Measurements from ENCODE around the gene ELL2.
A peak's percentile ranks its signal among the peaks of the same experiment; 100 is the strongest.

The ELL2 gene

GRCh38 chr5:95880081-95880926, 81.3 kb downstream of the ELL2 start:
- DNase-seq (ENCODE audit: low spot score), result no peak

GRCh38 chr5:95879661-95880060, 82.0 kb downstream of the ELL2 start:
- DNase-seq (ENCODE audit: low spot score), result no peak

GRCh38 chr5:95878417-95879323, 83.0 kb downstream of the ELL2 start:
- no peak for DNase-seq (ENCODE audit: low spot score)

GRCh38 chr5:95876782-95877181, 84.9 kb downstream of the ELL2 start:
- DNase-seq (ENCODE audit: low spot score), result no peak

GRCh38 chr5:95874246-95874645, 87.4 kb downstream of the ELL2 start:
- no peak for DNase-seq (ENCODE audit: low spot score)

- DNase-seq (ENCODE audit: low spot score), result no peak
Observed at GRCh38 chr5:95873351-95873750, 88.3 kb downstream of the ELL2 start.

- DNase-seq (ENCODE audit: low spot score), result no peak
Observed at GRCh38 chr5:95872346-95873268, 89.0 kb downstream of the ELL2 start.

- no peak for DNase-seq (ENCODE audit: low spot score)
Observed at GRCh38 chr5:95871146-95871806, 90.4 kb downstream of the ELL2 start.

GRCh38 chr5:95870105-95870672, 91.5 kb downstream of the ELL2 start:
- no peak for DNase-seq (ENCODE audit: low spot score)

GRCh38 chr5:95869173-95869855, 92.3 kb downstream of the ELL2 start:
- peak; percentile 60 for DNase-seq (ENCODE audit: low spot score)

GRCh38 chr5:95868136-95868535, 93.5 kb downstream of the ELL2 start:
- DNase-seq (ENCODE audit: low spot score), result no peak

GRCh38 chr5:95866435-95867040, 95.1 kb downstream of the ELL2 start:
- no peak for DNase-seq (ENCODE audit: low spot score)

- DNase-seq (ENCODE audit: low spot score), result no peak
Observed at GRCh38 chr5:95864944-95865504, 96.6 kb downstream of the ELL2 start.

GRCh38 chr5:95864456-95864855, 97.2 kb downstream of the ELL2 start:
- DNase-seq (ENCODE audit: low spot score), result no peak

- peak; percentile 61 for DNase-seq (ENCODE audit: low spot score)
Observed at GRCh38 chr5:95863383-95863757, 98.3 kb downstream of the ELL2 start.

- DNase-seq (ENCODE audit: low spot score), result peak; percentile 52
Observed at GRCh38 chr5:95862671-95863382, 98.8 kb downstream of the ELL2 start.

- no peak for DNase-seq (ENCODE audit: low spot score)
Observed at GRCh38 chr5:95861864-95862561, 99.6 kb downstream of the ELL2 start.

- peak; percentile 65 for DNase-seq (ENCODE audit: low spot score)
Observed at GRCh38 chr5:95861221-95861863, 100.3 kb downstream of the ELL2 start.
